T-helper 1 cell (primary cell): ENCODE results near the gene LYZL2.
A peak's percentile ranks its signal among the peaks of the same experiment; 100 is the strongest.
"Not testable (repeated sequence)": the region's sequence is repeated elsewhere in the genome, so short reads cannot be mapped to it uniquely, and the experiment has no call there.

Experiments used
- DNase-seq, 5 donors: peaks; one replicate each; pipeline ENCODE4 v3.0.0-alpha.2; 2012 to 2020

Gene LYZL2

DNA sequence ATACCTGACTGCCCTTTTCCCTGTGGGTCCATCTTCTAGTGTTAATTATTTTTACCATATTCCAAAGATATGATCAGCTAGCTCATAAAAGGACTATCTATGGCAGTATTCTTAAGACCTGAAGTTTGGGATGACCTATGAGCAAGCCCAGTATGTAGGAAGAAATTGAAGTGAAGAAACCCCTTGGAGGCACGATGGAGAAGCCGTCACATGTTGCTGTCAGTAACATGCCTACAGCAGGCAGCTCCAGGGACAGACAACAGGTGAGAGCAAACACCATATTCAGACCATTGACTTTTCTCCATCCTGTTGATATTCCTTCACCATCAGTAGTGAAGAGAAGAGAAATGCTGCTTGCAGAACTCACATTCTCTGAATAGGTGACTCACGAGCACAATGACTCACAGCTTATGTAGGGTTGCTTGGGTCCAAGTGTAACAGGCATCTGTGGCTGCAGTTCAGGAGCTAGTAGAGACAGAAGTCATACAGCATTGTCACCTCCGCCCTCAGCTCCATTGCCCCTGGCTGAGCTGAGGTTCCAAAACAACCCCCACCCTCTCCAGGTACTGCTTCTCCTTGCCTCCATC, 8.4 kb upstream of the LYZL2 start:
- peak in 1 of 5 donors; percentile 41 for DNase-seq

DNA sequence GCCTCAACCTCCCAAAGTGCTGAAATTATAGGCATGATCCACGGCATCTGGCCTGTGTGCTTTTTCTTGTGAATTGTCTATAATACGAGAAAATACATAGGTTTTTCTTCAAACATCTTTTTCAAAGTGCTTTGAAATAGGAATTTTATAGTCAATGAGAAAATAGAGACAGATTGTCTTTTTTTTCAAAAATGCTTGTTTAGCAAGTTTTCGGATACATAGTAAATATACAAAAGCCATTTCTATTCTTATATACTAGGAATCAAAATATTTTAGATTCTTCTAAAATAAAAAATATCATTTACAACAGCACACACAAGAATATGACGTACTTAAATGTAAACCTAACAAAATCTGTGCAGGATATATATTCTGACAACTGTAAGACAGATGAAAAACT, 1.6 kb upstream of the LYZL2 start:
- no peak for DNase-seq

DNA sequence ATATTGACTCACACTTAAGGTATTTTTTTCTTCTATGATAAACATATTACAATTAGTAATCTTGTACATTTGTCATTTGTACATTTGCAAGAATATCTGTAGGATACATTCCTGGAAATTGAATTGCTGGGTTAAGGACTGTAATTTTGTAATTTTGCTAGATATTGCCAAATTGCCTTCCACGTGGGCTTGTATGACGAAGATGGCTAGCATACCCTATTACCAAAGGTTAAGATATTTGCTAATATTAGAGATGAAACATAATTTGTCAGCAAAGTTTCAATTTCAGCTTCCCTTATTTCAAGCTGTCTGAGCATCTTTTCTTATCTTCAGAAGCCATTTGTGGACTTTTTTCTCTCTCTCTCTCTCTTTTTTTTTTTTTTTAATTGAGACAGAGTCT, 1.0 kb upstream of the LYZL2 start:
- no peak for DNase-seq

DNA sequence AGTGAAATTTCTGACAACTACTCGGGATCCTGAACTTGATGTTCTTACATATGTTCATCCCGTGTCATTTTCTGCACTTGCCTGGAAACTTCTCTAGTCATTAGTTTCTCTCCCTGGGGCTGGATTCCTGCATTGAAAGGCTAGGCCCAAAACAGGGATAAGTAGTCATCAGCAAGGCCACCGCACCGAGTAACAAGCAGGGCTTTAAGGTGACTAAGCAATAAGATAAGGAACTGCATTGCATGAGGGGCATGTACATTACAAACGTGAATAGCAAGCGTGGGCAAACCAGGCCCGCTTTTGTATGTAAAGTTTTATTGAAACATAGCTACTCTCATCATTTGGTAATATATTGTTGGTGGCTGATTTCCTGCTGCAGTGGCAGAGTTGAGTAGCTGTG, 977 bp downstream of the LYZL2 start:
- DNase-seq: not testable (repeated sequence)

DNA sequence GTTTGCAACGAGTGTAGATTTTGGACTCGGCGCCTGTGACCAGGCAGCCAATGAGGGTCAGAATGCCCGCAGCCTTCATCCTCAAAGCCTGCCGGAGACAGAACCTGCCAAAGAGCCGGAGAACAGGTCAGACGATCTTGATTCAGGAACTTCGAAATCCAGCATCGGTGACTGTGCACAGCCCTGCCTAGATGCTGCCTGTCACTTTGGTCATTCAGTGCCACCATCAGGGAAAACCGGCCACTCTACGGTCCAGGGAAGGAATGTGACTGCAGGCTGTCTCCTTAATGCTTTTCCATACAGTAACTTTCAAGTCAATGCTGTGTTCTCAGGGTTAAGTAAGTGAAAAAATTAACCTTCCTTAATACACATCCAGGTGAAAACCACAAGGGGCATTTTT, 2.7 kb downstream of the LYZL2 start:
- DNase-seq: not testable (repeated sequence)

DNA sequence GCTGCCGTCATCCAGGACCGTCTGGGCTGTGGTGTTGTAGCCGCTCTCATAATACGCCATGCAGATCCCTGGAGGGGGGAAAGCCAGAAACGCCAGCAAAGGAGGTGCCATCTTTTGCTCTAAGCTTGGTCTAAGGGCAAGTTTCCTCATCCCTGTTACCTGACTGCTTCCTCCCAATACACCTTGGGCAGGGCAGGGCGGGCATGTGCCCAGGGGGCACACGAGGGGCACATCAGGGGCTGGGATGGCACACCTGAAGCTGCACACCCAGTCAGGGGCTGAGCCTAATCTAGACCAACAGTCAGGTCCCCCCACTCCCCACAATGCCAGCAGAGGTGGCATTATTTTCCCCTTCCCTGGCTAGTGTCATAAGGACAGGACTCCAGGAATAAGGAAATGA, 3.4 kb downstream of the LYZL2 start:
- not testable (repeated sequence) for DNase-seq

DNA sequence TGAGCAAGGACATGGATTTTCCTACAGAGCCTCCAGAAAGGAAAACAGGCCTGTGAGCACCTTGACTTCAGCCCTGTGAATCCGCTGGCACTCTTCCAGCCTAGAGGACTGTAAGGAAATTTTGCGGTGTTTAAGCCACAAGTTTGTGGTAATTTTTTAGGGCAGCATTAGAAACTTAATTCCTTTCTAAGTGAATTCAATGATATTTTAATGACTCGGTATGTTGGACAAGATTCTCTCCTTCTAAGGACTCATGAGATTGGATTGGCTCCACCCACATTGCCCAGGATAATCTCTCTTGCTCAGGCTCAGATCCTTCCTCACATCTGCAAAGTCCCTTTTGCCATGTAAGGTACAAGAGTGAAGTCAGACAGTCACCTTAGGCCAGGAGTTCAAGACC, 4.5 kb downstream of the LYZL2 start:
- no peak for DNase-seq

DNA sequence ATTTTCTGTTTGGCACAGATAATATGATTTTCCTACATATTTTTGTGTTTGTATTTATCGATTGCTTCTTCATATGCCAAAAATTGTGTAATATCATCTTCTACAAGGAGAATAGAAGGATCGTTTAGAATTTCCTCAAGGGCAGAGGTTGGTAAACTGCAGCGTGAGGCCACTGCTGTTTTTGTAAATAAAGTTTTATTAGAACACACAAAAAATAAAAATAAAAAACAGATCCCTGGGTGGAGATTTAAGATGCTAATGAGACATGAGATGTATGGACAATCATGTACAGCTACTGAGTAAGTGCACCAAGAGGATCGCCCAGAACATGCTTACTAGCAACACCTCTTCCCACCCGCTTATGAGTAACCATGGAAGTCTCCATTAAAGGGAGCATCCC, 9.6 kb downstream of the LYZL2 start:
- no peak for DNase-seq

DNA sequence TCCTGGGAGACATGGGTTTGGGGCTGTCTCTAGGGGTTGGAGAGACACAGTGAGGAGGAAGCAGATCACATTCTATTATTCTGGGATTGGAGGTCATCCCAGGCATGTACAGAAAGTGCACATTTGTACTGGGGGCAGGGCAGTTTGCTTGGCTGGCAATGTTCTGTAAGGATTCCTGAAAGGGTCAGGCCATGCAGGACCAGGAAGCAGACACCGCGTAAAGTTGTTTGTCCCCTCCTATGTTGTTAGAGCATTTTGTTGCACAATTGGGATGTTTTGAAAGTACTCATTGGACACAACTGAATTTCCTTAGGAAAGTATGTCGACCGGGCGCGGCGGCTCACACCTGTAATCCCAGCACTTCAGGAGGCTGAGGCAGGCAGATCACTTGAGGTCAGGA, 12.5 kb downstream of the LYZL2 start:
- no peak for DNase-seq

DNA sequence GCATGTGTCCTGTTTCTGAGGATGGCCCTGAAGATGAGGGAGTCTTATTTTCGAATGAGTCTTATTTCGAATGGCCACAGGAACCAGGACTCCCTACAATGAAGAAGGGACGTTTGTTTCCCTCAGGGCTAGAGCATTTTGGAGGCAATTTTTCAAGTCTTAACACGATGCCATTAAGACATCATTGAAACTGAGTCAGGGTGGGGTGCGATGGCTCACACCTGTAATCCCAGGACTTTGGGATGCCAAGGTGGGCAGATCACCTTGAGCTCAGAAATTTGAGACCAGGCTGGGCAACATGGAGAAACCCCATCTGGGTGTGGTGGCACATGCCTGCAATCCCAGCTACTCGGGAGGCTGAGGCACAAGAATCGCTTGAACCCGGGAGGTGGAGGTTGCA, 18.5 kb downstream of the LYZL2 start:
- not testable (repeated sequence) for DNase-seq

DNA sequence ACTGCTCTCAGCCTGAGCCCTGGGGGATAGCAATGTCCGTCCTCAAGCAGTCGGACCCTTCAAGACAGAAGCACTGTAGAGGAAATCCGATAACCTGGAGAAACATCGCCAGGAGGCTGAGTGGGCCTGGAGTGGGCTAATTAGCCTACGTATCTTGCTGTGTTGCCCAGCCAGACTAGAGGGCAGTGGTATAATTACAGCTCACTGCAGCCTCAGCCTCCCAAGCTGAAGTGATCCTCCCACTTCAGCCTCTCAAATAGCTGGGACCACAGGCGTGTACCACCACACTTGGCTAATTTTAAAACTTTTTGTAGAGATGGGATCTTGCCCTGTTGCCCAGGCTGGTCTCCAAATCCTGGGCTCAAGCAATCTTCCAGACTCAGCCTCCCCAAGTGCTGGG, 21.7 kb downstream of the LYZL2 start:
- no peak for DNase-seq

DNA sequence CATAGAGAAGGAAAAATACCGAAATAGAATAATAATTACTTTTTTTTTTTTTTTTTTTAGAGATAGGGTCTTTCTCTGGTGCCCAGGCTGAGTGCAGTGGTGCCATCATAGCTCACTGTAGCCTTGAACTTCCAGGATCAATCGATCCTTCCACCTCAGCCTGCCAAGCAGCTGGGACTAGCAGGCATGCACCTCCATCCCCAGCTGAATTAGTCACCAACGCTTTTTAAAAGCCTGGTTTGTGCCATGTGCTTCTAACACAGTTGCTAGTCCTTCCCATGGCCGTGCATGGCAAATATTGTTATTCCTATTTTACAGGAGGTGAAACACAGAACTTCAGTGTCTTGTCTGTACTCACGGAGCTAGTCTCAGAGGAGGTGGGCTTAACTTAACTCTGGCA, 23.2 kb downstream of the LYZL2 start:
- DNase-seq: no peak

DNA sequence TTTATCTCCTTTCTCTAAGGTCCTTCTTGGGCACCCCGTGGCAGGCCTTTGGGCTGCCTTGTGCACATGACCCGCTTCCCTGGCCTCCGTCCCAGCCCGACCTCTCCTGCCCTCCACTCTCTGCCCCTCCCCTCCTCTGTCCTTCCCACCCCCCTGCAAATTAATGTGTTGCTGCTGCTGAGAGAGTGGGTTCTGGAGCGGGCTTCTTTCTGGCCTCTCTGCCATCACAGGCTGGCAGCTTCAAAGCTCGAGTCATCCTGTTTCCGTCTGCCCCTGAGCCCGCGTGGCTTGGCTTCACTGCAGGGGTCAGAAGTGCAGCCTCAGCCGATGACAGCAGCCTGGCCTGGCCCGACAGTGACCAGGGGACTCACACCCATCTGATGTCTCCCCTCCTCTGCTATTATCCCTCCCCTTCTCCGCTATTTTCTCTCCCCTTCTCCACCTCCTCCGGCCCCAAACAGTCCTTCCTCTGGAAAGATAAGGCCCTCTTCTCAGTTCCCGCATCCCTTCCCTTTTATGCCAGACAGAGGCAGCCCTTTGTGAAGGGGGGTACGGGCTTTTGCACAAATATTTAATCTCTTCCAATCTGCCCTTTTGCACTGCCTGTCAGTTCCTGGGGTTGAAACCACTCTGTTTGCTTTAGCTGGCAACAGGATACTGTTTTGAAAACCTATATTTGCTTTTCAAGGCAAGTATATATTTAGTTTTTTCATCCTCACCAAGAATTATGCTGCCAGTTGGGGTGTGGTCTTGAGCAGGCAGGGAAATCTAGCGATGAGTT, 24.0 kb downstream of the LYZL2 start:
- DNase-seq: not testable (repeated sequence)

DNA sequence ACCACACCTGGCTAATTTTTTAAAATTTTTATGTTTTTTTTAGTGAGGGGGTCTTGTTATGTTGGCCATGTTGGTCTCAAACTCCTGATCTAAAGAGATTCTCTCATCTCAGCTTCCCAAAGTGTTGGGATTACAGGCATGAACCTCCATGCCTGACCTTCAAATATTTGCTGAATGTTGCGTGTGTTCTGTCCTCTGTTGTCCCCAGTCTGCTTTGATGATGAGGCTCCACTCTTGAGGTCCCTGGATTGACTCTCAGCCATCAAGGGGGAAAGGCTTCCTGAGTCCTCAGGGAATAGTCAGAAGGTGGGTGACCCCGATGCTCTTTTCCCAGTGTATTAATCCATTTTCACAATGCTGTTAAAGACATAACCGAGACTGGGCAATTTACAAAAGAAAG, 26.0 kb downstream of the LYZL2 start:
- no peak for DNase-seq

DNA sequence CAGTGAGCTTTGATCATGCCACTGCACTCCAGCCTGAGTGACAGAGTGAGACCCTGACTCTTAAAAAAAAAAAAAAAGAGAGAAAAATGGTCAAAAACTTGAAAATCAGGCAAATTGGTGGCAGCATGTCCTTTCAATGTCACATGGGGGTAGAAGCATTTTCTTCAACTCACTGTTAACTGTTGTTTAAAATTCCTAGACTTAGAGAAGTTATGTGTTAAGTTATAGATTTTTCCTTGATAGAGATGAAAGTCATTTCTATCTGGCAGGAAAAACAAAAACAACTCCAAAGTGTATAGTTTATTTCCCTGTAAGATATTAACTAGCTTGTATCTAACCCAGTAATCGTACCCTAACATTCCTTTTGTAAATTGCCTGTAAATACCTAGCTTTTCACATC, 26.8 kb downstream of the LYZL2 start:
- DNase-seq: no peak

DNA sequence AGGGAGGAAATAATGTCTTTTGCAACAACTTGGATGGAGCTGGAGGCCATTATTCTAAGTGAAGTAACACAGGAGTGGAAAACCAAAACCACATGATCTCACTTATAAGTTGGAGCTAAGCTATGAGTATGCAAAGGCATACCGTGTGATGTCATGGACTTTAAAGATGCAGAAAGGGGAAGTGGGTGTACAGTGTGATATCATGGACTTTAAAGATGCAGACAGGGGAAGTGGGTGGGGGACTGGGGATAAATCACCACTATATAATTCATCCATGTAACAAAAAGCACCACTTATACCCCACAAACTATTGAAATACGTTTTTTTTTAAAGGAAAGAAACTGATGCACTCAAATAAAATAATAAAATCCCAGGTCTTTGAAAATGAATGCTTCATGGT, 29.5 kb downstream of the LYZL2 start:
- no peak for DNase-seq

DNA sequence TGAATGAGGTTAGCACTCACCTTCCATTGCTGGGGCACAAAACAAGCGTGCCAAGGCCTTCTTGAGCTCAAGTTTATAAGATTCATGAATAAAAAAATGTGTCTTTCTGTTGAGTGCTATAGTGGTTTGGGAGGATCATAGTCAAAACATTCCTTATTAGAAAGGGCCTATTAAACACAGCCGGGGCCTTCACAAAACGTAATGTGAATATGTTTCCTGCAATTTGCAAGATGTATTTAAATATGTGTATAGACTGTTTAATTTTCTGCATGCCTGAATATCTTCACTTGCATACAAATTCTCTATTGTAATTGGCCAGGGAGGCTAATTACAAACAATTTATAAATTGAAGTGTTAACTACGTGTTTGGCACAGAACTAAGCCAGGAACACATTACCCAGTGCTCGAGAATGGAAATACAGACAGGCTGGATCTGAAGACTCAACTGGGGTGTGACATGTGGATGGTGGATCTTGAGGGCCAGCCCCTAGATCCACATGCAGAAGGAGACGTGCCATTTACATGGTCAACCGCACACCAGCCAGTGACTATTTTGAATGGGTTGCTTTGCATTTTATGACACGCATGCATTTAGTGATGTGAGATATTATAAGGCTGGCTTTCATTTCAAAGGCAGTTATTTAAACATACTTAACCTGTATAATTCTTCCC, 31.3 kb downstream of the LYZL2 start:
- no peak for DNase-seq

DNA sequence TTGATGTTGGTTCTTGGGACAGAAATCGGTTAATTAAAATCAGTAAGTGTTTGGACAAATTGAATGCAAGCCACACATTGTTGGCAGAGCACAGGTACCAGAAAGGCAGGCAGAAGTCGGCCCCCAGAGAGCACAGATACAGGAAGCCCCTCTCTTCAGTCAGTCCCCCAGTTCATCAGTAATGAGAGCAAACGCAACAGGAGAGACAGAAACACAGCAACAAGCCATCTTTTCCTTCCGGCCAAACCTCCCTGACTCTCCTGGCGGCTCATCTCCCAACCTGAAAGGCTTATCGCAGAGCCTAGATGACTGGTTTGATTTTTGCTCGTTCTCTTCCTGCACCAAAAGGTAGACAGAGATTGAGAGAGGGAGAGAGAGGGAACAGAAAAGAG, 32.1 kb downstream of the LYZL2 start:
- not testable (repeated sequence) for DNase-seq

DNA sequence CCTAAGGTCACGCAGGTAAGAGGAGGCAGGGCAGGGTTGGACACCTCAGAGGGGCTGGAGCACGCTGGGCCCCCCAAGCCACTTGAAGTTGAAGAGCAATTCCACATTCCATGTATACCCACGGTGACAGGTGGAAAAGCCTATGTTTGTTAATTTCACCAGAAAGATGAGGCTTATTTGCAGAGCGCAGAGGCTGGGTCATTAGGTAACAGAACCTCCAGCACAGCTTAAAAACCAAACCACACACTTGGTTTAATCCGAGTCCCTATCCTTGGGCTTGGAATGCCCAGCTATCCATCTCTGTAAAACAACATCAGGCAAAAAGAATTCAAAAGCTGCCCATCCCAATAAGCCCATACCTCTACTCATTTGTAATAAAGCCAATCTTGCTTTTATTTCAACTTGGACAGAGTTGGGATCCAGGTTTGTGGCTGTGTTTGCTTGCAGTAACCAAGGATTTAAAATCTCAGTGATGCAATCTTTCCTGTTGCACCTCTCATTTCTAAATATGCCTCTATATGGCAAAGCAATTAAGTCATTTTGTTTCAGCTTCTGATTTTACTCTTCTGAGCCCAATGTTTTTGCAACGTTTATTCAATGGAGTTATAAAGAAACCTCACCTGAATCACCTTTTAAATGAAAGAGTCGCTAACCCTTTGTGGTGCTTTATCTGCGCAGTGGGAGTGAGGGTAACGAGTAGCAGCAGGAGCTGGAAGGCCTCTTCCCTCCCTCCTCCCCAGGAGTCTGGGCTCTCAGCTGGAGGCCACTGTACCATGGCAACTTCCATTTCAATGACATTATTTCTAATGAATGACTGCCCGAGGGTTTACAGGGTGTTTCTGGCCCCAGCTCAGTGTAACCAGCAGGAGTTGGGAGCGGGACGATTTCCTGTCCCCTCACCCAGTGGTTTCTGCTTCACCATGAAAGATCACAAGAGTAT, 32.8 kb downstream of the LYZL2 start:
- DNase-seq: not testable (repeated sequence)

DNA sequence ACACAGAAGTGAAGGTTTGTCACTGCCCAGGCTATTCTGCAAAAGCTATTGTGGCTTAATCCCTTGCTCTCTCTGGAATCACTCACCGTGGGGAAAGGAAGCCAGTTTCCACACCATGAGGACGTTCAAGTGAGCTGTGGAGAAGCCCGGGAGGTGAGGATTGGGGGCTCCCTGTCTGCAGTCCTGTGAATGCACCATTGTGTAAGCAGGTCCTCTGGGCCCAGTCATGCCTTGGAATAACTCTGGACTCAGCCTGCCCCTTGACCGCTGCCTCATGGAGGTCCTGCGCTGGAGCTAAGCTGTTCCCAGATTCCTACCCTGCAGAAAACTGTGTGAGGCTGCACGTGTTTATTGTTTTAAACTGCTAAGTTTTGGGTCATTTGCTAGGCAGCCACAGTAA, 33.5 kb downstream of the LYZL2 start:
- no peak for DNase-seq

DNA sequence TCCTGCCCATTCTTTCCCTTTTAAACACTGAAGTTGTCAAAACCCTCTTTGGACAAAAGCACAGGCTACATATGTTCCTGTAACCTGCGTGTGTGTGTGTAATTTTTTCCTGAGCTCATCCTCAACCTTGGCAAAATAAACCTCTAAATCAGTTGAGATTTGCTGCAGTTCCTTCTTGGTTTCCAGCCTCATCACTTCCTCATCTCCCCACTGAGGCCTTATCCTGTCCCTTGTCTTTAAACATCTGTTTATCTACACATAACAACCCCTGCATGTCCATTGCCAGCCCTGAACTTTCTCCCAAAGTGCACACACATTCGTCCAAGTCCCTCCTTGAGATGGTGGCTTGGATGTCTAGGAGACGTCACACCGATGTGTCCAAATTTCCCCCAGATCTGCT, 35.5 kb downstream of the LYZL2 start:
- DNase-seq: no peak

DNA sequence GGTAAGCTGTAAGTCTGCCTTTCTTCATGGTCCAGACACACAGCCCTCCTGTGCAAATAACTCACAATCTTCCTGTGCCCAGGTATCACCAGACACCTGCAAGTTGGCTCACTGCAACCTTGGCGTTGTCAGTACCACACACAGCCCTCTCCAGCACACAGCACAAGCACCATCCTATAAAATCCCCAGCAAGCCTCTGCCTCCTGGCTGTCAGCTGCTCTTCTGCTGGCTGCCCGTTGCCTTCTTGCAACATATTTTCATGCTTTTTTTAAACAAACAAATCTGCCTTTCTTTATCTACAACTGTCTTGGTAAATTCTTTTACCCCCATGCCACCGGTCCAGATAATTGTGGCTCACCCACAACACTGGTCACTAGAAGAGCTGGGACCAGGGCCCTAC, 36.8 kb downstream of the LYZL2 start:
- not testable (repeated sequence) for DNase-seq

DNA sequence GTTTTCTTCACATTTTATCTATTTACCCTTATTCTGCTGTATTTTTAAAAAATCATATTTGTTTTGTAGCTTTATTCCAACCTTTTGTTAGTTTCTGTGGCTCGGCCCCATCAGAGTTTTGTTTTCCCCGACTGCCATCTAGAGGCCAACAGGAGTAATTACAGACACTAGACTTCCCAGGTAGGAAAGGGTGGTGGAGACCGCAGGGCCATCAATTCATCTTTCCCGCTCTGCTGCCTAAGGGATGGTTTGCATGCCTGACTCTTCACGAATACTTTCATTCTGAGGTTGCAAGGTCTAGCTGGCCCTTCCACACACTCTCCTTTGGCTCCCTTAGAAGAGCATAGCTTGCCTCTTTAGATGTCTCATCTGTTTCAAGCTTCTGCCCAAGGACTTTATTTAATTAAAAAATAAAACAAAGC, 38.3 kb downstream of the LYZL2 start:
- peak in 4 of 5 donors; percentile 19 to 51 (median 26) for DNase-seq
